GM12801 (cell line): ENCODE results near the gene PPP1R13L.

Experiments
- TF ChIP-seq, protein P1 (sequence below): IDR thresholded peaks from one replicate; pipeline ENCODE4 v1.5.1; 2011; ENCODE audit warnings: control low read depth; ENCODE audit not compliant: insufficient read length; ENCODE audit errors: extremely low read depth

The PPP1R13L gene

DNA sequence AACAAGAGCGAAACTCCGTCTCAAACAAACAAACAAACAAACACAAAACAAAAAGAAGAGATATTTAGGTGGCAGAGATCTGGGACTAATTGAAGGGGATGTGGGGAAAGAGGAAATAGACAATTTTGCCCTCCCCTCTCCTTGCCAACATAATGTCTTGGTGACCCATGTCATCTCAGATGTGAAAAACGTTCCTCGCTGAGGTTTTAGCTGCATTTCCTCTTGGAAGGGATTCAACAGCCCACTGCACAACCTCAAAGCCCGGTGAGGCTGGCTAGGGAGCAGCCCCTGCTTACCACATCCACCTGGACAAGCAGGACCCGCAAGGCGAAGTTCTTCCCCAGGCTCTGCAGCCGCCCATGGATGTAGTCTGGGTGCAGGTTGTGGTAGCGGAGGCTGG is 13.9 kb upstream of the PPP1R13L start:
- TF ChIP-seq, protein P1, sequence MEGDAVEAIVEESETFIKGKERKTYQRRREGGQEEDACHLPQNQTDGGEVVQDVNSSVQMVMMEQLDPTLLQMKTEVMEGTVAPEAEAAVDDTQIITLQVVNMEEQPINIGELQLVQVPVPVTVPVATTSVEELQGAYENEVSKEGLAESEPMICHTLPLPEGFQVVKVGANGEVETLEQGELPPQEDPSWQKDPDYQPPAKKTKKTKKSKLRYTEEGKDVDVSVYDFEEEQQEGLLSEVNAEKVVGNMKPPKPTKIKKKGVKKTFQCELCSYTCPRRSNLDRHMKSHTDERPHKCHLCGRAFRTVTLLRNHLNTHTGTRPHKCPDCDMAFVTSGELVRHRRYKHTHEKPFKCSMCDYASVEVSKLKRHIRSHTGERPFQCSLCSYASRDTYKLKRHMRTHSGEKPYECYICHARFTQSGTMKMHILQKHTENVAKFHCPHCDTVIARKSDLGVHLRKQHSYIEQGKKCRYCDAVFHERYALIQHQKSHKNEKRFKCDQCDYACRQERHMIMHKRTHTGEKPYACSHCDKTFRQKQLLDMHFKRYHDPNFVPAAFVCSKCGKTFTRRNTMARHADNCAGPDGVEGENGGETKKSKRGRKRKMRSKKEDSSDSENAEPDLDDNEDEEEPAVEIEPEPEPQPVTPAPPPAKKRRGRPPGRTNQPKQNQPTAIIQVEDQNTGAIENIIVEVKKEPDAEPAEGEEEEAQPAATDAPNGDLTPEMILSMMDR: no peak

DNA sequence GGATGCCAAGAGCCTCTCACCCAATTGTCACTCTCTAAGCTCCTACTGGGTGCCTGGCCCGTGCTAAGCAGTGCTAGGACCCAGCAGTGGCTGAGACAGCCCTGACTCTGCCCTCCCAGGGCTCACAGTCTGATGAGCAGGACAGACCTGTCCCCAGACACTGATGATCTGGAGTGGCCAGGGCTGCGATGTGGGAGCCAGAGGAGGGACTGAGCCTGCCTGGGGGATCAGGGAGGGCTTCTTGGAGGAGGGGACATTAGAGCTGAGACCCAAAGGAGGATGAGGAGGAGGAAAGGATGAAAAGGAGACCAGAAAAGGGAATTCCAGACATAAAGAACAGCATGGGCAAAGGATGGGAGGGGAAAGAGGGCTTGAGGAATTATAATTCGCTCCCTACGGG is 12.3 kb upstream of the PPP1R13L start:
- TF ChIP-seq, protein P1: no peak

DNA sequence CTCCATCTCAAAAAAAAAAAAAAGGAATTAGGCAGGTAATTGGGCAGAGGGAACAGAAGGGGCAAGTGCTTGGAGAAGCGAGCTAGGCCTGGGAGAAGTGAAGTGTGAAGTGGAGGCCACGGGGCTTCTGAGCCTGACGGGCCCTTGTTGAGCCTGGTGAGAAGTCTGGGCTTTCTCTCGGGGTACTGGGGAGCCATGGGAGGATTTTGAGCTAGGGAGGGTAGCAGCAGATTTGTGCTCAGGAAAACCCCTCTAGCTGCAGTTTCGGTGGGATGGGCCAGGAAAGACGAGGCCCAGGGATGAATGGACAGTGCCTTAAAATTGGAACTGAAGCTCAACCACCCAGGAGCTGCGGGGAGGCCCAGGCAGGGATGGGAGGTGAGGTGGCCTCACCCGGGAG is 9.6 kb upstream of the PPP1R13L start:
- TF ChIP-seq, protein P1: no peak

DNA sequence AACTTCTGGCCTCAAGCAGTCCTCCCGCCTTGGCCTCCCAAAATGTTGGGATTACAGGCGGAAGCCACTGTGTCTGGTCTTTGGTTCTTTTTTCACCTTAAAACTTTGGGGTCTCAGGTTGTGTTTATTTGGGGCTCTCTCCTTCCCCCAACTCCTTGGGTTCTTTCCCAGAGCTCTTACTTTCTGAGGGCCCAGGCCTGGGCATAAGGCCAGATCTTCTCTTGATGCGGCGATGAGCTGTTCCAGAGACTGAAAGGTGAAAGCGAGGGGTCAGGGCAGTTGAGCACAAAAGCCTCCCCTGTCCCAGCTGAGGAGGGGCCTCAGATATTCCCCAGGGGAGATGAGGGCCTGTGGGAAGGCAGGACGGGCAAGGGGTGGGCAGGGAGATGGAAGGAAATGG is 8.6 kb upstream of the PPP1R13L start:
- TF ChIP-seq, protein P1: no peak

DNA sequence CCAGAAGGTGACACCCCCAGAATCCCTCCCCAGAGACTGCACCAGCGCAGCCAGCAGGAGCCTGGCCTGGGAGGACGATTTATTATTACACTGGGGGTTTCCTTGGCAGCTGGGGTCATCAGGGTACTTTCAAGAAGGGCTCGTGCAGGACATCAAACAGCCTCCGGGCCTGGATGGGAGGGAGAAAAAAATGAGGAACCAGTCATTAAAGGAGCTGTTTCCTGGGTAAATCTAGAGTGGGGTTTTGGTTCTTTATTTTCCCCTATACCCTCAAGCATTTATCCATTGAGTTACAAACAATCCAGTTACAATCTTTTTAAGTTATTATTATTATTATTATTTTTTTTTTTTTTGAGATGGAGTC is 4.7 kb upstream of the PPP1R13L start:
- TF ChIP-seq, protein P1: no peak

DNA sequence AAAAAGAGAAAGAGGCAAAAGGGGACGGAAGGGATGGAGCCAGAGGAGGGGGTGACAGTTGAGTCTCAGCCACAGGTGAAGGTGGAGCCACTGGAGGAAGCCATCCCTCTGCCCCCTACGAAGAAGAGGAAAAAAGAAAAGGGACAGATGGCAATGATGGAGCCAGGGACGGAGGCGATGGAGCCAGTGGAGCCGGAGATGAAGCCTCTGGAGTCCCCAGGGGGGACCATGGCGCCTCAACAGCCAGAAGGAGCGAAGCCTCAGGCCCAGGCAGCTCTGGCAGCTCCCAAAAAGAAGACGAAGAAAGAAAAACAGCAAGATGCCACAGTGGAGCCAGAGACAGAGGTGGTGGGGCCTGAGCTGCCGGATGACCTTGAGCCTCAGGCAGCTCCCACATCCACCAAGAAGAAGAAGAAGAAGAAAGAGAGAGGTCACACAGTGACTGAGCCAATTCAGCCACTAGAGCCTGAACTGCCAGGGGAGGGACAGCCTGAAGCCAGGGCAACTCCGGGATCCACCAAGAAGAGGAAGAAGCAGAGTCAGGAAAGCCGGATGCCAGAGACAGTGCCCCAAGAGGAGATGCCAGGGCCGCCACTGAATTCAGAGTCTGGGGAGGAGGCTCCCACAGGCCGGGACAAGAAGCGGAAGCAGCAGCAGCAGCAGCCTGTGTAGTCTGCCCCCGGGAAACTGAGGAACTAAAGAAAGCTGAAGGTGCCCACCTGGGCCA is 4.1 kb upstream of the PPP1R13L start:
- TF ChIP-seq, protein P1: no peak

DNA sequence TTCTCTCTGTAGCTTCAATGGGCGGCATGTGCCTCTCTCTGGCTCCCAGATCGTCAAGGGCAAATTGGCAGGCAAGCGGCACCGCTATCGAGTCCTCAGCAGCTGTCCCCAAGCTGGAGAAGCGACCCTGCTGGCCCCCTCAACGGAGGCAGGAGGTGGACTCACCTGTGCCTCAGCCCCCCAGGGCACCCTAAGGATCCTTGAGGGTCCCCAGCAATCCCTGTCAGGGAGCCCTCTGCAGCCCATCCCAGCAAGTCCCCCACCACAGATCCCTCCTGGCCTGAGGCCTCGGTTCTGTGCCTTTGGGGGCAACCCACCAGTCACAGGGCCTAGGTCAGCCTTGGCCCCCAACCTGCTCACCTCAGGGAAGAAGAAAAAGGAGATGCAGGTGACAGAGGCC is 3.3 kb upstream of the PPP1R13L start:
- TF ChIP-seq, protein P1: no peak
